ENCODE measurements around the gene NOX5.

The NOX5 gene

DNA sequence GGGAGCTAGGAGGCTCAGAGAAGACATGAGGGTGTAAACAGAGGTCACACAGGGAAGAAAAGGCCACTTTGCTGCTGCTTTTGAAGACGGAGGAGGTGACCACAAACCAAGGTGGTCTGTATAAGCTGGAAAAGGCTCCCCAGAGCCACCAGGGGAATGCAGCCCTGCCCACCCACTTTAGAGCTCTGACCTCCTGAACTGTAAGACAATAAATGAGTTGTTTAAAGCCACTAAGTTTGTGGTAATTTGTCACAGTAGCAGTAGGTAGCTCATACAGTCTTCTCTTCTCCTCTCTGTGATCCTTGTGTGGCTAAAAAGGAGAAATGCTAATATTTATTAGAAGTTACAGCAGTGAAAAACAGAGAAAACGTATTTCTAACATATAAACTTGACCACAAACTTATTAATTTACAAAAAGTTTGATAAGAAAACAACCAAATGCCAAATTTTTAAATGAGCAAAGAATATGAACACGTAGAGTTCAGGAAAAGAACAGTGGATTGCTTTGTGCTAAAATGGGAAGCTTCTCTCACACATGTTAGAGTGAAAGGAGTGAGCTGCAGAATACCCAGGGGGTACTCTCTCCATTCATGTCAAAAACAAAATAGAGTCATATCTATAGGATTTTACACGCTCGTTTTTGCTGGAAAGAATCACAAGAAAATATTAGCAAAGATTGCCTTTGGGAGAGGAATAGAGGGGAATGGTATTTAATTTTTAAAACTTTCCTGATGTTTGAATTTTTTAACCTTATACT is 71.0 kb downstream of the NOX5 start:
- DNase-seq, result no peak

DNA sequence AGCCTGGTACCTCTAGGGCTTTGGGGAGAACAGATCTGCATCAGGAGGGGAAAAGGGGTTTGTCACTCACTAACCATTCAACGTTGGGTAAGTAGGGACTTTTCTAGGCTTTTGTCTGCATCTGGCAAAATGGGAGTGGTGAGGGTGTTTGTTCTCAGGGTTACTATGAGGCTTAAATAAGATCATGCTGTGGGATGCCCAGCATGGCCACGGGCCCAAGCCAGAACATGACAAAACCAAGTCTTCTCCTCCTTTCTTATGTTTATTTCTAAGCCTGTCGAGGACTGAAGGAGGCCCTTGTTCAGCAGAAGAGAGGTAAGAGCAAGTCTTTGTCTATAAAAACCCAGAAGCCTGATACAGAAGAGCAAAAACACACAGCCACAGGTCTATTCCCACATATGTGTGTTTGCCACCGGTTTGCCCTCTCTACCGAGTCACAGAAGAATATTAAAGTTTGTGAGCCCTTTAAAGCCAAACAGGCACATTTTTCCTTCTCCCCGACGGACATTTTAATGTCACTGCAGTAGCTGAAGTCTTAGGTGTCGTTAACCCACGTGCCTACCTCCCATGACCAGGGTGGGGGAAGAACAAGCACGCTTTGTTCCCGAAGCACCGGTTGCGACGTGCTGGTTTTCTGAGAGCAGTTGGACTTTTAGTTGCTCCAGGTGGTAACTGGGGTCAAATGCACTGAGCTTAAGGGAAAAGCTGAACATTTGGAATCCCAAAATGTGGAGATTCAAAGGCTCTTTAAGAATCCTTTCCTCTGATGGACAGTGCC is 72.1 kb downstream of the NOX5 start:
- no peak for DNase-seq

DNA sequence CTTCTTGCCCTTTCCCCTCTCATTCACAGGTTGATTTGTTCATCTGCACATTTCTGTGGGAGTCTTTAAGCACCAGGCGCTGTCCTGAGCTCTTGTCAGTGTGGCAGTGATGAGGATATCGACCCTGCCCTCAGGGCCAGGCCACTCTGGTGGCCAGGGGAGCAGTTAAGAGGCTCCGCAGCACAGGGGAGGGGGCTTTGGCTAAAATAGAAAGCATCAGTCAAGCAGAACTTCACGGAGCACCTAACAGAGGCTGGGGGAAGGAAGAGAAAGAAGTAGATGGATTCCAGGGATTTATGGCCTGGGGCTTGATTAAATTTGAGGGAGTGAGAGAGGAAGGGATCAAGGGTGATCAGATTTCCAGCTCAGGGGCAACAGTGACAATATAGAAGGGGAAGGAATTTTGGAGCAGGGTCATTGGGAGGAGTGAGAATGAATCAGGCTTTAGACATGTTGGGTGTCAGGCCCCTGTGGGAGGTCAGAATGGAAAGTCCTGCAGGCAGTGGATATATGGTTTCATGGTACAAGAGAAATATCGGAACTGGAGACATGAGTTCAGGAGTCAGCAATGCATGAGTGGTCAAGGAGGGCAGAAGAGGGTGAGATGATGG is 73.0 kb downstream of the NOX5 start:
- no peak for DNase-seq

DNA sequence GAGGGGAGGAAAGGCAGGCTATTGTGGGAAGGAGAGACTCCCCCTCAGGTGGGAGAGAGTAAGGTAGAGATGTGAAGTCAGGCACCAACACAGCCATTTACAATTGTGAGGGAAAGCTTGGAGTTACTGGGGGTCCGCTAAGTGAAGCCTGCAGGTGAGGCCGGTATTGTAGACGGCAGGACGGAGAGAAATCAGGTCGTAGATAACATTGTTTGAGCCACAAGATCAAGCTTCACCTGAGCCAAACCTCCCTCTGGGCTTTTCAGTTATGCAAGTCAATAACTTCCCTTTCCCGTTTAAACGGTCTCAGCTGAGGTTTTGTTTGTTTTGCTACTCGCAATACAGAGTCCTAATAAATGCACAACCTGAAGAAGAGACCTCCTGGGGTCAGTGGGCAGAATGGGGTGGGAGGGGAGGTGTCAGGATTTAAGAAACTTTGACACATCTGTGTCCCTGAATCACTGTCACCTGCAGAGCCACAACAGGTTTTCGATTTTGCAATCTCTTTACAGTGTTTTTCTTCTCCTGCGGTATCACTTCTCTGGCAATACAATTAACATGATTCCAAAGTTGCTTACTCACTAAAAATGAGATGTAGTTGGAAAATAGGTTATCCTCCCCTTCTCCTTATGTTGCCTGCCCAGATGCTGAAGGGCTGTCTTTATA is 73.9 kb downstream of the NOX5 start:
- DNase-seq, result no peak

DNA sequence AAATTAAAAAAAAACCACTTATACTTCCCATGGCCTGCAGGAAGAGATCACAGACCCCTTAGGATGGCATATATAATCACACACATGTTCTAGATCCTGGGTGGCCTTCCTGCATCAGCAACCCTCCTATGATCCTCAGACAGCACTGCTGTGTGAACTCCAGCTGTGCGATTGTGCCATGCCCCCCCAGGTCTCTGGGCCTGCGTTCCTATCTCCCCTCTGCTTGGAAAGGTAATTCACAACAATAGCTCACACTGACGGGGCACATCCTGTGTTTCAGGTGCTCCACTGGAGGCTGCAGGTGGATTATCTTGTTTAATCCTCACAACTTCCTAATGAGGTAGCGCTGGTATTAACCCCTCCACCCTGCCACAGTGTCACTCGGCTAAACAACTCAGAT is 74.8 kb downstream of the NOX5 start:
- DNase-seq, result no peak

DNA sequence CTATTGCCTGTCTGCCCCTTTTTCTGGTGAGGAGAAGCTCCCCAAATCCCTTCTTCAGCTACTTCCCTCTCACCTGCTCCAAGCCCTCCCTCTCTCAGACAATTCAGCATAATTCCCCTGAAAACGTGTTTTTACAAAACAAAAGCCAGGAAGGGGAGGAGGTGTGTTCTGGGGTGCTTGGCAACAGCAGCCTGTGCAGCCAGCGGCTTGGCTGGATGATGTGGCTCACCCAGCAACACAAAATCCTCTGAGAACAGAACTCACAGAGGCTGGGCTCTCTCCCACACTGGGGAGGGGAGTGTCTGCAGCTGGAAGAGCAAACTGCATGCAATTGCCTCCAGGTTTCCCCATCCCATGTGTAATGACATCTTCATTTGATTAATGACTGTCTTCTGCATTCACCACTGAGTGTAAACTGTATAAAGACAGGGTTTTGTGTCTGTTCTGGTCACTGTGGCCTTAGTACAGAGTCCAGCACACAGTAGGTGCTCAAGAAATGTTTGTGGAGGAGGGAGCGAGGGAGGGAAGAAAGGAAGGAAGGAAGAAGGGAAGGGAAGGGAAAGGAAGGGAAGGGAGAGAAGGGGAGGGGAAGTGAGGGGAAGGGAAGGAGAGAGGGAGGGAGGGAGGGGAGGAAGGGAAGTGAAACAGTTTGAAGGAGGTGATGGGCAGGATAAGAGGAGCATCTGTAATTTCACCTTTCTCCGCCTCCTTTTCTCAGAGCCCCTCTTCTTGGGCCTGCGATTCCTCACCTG is 75.9 kb downstream of the NOX5 start:
- peak; percentile 75 for DNase-seq

DNA sequence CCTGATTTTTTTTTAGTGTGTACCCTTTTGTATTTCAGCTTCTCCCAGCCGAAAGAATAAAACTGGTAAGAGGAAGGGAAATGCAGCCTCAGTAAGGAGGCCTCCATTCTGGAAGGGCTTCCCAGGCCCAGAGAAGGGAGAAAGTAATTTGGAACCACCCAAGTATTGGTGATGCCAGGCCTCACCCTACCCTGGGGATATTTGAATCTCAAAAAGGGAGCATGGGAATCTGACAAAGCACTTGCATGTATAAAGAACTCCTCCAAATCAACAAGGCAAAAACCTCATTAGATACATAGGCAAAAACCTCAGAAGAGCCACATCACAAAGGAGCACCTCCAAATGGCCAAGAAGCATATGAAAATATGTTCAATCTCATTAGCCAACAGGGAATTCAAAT is 77.2 kb downstream of the NOX5 start:
- no peak for DNase-seq

DNA sequence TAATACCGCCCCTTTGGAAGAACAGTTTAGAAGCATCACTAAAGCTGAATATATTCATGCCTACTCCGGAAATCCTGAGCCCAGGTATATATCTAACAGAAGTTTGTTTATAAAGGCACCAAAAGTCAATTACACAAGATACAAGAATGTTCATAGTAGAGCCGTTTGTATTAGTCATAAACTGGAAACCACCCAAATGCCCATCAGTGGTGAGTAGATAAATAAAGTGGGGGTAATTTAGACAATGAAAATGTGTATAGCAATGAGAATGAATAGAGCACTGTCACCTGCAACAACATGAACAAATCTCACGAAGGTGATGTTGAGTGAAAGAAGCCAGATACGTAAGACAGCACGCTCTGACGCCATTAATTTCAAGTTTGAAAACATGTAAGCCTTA is 77.7 kb downstream of the NOX5 start:
- DNase-seq, result no peak

DNA sequence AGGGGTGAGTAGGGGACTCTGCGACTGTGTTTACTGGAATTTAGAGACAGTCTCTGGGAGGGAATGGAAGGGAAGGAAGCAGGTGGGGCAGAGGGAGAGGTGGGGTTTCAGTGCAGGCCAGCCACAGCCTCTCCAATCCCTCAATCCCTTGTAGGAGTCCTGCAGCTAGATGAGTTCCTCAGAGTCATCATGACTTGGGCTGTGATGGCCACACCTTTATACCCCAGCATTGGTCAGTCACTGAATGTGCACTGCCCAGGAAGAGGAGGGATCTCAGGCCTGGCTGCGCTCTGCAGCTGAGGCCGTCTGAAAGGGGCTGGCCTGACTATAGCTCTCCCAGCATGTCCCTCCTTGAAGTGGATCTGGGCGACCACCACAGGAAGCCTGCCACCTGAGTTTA is 78.6 kb downstream of the NOX5 start:
- no peak for DNase-seq

DNA sequence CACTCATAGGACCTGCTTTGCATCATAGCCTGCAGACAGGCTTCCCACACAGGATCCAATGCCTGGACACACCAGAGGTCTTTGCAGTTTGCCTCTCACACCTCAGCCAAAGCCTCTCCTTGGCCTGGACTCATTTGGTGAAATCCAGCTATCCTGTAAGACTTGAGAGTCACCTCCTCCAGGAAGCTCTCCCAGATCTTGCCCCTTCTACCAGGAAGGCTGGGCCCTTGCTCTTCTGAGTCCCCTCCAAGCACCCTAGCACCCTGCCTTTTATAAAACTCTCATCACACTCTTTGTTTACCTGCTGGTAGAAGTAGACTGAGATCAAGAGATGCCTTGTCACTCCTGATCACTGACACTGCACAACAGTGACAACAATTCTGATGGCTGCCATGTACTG is 79.1 kb downstream of the NOX5 start:
- DNase-seq, result no peak

DNA sequence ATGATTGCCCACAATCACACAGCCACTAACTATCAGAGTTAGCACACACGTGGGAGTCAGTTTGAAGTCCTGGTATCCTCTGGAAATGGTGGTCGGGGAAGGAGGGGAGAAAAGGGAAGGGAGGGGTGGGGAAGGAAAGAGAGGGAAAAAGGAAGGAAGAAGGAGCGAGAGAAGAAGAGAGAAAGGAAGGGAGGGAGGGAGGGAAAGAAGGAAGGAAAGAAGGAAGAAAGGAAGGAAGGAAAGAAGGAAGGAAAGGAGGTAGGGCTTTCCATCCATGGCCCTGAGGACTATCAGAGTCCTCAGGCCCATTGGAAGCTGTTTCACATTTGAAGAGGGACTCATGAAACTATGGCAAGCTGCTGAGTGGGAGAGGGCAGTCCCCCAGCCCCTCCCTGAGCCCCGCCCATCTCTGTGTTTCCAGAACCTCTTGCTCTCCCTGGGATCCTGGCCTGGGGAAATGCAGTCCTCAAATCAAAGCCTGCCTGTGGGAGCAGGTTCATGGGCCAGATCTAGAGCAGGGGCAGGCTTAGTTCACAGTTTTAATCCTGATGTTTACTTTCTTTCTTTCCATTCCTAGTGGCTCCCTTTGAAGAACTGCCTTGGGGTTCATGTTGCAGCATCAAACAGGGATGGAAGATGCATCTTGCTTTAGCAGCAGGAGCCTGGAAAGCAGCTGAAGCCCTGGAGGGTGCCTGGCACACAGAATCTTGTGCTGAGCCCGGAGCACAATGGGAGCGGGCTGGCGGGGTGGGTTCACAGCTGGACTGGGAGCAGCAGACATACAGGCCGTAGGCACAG is 79.8 kb downstream of the NOX5 start:
- peak; percentile 31 for DNase-seq

DNA sequence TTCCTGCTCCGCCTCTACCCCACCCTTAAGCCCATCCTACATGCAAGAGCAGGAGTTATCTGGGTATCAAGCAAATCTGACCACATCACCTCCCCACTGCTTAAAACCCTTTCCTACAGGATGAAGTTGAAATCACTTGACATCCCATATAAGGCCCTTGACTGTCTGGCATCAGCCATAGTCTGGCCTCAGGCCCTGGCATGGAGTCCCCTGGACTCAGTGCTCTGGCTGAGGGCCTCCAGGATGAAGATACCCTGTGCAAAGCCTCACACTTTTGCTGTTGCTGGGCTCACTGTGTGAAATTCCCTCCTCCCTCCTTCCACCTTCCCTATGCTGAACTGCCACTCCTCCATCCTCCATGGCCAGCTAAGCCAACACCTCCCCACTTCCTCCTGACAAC is 80.8 kb downstream of the NOX5 start:
- no peak for DNase-seq

DNA sequence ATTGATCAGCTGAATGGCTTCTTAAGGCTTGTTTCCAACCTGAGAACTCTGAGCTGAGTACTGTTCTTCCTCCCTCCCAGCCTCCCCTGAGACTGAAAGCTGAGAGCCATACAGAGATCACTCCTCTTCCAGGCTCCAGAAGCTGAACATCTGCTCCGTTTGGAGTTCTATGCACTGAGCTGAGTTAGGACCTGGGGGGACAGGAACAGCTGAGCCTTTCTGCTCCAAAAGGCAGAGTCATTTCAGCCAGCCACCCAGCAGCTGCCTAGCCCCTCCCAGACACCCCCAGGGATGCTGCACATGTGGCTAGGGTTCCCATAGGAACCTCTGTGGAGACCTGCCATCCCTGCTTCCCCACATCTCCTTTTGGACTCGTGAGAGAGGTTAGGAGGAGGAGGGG is 81.7 kb downstream of the NOX5 start:
- no peak for DNase-seq

DNA sequence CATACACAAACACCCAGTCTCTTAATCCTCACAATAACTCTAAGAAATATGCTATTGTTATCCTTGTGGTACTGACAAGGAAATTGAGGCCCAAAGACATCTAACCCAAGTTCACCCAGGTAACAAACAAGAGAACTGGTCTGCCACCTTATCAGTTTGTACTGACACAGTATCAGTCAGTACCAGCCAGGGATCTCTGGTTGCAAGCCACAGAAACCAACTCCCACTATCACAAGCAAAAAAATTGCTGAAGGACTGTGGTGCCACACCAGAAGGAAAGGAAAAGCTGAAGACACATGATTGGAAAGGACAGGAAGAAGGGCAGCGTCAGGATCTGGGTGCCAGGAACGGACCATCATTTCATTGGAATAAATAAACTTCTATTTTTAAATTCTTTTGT is 82.1 kb downstream of the NOX5 start:
- no peak for DNase-seq

DNA sequence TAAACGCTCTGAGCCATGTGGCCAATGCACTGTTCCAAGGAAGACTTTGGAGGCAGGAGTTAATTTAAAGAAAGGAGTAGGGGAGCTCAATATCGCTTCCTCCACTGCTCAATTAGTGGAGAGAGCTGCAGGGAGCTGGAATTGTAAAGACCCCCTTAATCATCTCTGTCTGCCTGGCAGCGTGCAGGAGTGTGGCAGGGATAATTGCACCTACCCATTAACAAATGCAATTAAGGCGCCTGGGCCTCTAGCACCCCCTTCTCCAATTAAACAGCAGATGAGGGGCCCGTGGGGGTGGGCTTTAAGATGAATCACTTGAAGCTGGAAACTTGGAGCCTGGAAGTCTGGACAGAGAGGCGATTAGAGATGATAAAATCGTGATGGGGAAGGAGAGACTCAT is 84.3 kb downstream of the NOX5 start:
- DNase-seq, result peak; percentile 34

DNA sequence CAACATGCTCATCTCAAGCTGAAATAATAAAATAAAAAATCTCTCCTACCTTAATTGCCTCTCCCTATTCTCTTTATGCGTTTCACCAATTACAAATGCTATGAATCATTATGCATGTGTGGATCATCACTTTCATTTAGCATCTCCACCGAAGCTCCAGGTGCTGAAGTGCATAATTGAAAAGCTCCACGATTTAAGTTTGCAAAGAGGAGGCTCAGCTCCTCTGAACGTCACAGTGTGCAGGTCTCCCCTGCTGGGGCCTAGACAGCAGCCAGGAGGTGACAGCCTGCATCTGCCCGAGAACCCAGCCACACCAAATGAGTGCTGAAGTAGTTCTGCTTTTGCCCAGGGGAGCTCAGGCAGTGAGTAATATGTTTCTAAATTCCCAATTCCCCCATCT is 85.4 kb downstream of the NOX5 start:
- DNase-seq, result no peak

DNA sequence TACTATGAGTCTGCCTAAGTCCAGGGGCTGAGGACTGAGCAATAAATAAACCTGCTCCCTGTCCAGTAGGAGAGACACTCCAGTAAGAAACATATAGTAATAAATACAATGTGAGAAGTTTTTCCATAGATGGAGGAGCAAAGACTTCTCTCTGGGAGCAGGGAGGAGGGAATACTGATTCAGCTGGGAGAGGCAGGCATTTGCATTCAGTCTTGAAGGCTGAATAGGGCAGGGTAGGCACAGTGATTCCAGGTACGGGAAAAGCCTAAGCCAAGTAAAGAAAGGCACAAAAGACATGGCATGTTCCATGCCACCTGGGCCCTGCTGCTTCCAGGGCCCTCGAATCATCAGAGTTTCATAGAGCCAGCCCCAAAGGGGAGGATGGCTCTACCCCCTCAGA is 86.3 kb downstream of the NOX5 start:
- no peak for DNase-seq

DNA sequence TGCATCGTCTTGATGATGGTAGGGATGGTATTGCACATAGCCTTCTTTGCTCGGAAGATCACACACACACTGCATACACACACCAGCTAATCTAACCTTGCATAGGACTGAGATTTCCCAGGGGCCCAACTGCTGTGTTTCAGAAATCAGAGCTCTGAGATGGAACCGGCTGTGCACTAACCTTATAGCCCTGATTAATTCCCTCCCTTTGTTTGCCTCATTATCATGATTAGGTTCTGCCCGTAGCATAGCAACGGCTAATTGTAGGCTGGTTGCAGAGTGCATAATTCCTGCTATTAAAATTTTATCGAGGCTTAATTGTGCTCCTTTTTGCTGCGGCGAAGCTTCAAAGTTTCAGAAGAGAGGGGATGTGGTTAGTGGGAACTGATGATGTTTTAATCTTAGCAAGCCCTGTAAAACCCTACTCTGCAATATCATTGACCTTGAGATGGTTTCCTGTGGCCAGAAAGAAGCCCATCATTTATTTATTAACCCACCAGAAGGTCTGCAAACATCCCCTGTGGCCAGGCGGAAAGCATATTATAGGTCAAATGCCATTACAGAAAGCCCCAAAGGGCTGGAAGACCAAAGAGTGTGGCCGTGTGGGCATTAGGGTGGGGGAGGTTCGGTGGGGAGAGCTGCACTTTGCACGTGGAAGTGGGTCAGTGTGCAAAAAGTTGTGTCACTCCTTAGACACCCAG is 89.7 kb downstream of the NOX5 start:
- DNase-seq, result peak; percentile 57

DNA sequence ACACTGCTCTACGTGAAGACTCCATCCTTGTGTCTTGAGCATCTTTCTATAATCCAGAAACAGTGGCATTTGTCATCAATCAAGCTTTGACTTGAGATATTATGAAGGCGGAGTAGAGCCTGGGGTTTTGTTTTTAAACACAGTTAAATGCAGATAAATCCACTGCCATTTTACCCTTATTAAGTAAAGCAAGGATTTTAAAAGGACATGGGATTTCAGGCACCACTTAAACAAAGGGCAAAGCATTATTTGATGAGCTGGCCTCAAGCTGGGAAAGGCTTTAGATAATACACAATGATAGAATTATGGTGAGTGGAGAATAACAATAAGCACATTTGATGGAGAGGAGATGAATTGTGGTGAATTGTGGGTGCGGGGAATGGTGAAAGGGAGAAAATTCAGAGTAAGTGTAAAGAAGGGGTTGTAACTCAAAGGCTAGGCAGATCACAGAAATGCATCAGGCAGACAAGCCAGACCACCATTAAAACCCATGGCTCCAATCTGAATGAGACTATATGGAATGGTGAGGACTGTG is 91.0 kb downstream of the NOX5 start:
- peak; percentile 21 for DNase-seq

DNA sequence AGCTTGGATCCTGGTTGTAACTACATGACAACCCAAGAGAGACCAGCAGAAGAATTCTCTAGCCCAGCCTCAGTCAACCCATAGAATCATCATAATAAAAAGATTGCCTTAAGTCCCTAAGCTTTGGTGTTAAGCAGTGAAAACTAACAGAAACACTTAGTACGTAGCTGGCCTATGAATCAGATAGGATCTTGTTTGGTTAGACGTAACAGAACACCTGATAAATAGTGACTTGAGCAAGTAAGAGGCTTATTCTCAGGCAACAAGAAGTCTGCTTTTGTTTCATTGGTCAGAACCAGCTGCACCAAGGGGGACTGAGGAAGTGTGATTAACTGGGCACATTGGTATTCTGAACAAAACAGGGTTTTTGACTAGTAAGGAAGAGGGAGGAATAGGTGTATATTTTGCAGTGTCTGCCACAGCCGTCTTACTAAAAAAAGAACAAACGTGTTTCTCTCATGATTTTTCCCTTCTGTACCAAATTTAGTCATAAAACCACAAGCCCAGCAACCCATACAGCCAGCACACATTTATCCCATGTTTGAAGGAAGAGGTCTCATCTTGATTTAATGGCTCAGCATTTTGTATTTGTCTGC is 92.6 kb downstream of the NOX5 start:
- DNase-seq, result no peak

Measured in COR-L47 (cell line).